NCI-H226 (cell line): ENCODE measurements around the gene IL19.

Experiments used
- DNase-seq: peaks from one replicate; pipeline ENCODE4 v3.0.0-alpha.2; 2015

IL19 gene

GRCh38 chr1:206867239-206867638 is 96.7 kb downstream of the IL19 start:
- DNase-seq, result no peak

GRCh38 chr1:206867716-206868115 is 97.1 kb downstream of the IL19 start:
- peak; percentile 69 for DNase-seq

GRCh38 chr1:206868264-206868663 is 97.7 kb downstream of the IL19 start:
- DNase-seq, result no peak

- DNase-seq, result no peak
Measured at GRCh38 chr1:206872139-206872538, 101.6 kb downstream of the IL19 start.

GRCh38 chr1:206873603-206874188 is 103.1 kb downstream of the IL19 start:
- DNase-seq, result no peak

- no peak for DNase-seq
Measured at GRCh38 chr1:206875752-206876377, 105.3 kb downstream of the IL19 start.

GRCh38 chr1:206878456-206878855 is 107.9 kb downstream of the IL19 start:
- DNase-seq, result no peak

- DNase-seq, result no peak
Measured at GRCh38 chr1:206880314-206880713, 109.7 kb downstream of the IL19 start.

- no peak for DNase-seq
Measured at GRCh38 chr1:206882555-206882954, 112.0 kb downstream of the IL19 start.

GRCh38 chr1:206883160-206883559 is 112.6 kb downstream of the IL19 start:
- DNase-seq, result no peak

GRCh38 chr1:206883876-206884275 is 113.3 kb downstream of the IL19 start:
- DNase-seq, result no peak

- DNase-seq, result peak; percentile 60
Measured at GRCh38 chr1:206885341-206886060, 114.9 kb downstream of the IL19 start.

GRCh38 chr1:206886831-206887230 is 116.3 kb downstream of the IL19 start:
- no peak for DNase-seq

- DNase-seq, result no peak
Measured at GRCh38 chr1:206887701-206888100, 117.1 kb downstream of the IL19 start.

- DNase-seq, result peak; percentile 98
Measured at GRCh38 chr1:206890125-206891060, 119.8 kb downstream of the IL19 start.

GRCh38 chr1:206891412-206891811 is 120.8 kb downstream of the IL19 start:
- no peak for DNase-seq
